Endodermal cell (in vitro differentiated cells): Measurements from ENCODE around the gene IGFBP1. TPM values are rescaled to one million over a fixed set of nuclear protein-coding genes. Genes with fewer than 3 reads are reported as not detected.

Experiments
- DNase-seq: peaks from one replicate; pipeline ENCODE4 v3.0.0-alpha.2; 2017
- H3K27ac ChIP-seq: 2 replicates; pipeline ENCODE4 v1.5.1; 2013; ENCODE audit warnings: mild to moderate bottlenecking, low read depth, low read length, moderate library complexity
- H3K27me3 ChIP-seq: 2 replicates; pipeline ENCODE4 v1.6.1; 2013; ENCODE audit warnings: mild to moderate bottlenecking, low read length, moderate library complexity; ENCODE audit not compliant: insufficient read depth, control insufficient read depth, poor library complexity, severe bottlenecking
- H3K36me3 ChIP-seq: 2 replicates; pipeline ENCODE4 v1.7.0; 2013; ENCODE audit warnings: mild to moderate bottlenecking, low read length, moderate library complexity; ENCODE audit not compliant: control insufficient read depth, insufficient read depth
- H3K4me1 ChIP-seq: one replicate; pipeline ENCODE4 v1.7.0; 2013; ENCODE audit warnings: low read length; ENCODE audit not compliant: control insufficient read depth, insufficient read depth
- H3K4me3 ChIP-seq: 2 replicates; pipeline ENCODE4 v1.5.1; 2013; ENCODE audit warnings: mild to moderate bottlenecking, low read length, moderate library complexity
- H3K9ac ChIP-seq: 2 replicates; pipeline ENCODE4 v1.6.1; 2013; ENCODE audit warnings: mild to moderate bottlenecking, low read length, moderate library complexity; ENCODE audit not compliant: poor library complexity, severe bottlenecking; ENCODE audit errors: extremely low read depth
- H3K9me3 ChIP-seq: 2 replicates; pipeline ENCODE4 v1.6.1; 2013; ENCODE audit warnings: mild to moderate bottlenecking, low read length, moderate library complexity; ENCODE audit not compliant: control insufficient read depth
- H3K27ac Mint-ChIP-seq: 2 replicates; pipeline ENCODE4 v1.8.0; 2020; ENCODE audit warnings: mixed read lengths
- H3K27me3 Mint-ChIP-seq: 2 replicates; pipeline ENCODE4 v1.8.0; 2021; ENCODE audit warnings: mild to moderate bottlenecking, mixed read lengths; ENCODE audit not compliant: insufficient read depth
- H3K36me3 Mint-ChIP-seq: 2 replicates; pipeline ENCODE4 v1.8.0; 2020; ENCODE audit warnings: low read depth, mixed read lengths
- H3K4me1 Mint-ChIP-seq: 2 replicates; pipeline ENCODE4 v1.8.0; 2020; ENCODE audit warnings: mixed read lengths
- H3K4me3 Mint-ChIP-seq: 2 replicates; pipeline ENCODE4 v1.8.0; 2020; ENCODE audit warnings: mild to moderate bottlenecking, moderate library complexity, mixed read lengths
- H3K9me3 Mint-ChIP-seq: 2 replicates; pipeline ENCODE4 v1.8.0; 2020; ENCODE audit warnings: mild to moderate bottlenecking, mixed read lengths
- CTCF ChIP-seq: fragments of 200-600 bp; sonication (generic); conservative IDR thresholded peaks from 2 replicates; pipeline ENCODE4 v1.5.0; 2021; ENCODE audit warnings: antibody characterized with exemption, mild to moderate bottlenecking
- WGBS, 2 experiments: methylation state at CpG; one replicate each; pipeline versions ENCODE4 v1.1.5 to v1.1.7; 2013; ENCODE audit warnings: missing lambda C conversion rate in 2 of 2, mixed read lengths in 1 of 2; ENCODE audit not compliant: insufficient coverage in 1 of 2, insufficient read length in 1 of 2; 5-methylcytosine and 5-hydroxymethylcytosine counted together
- total RNA-seq, 2 donors: library from RNA; stranded (reverse); fragmentation: NEBNext Ultra II Directional in 1 of 2; extraction: Animal tissue kit (Norgen Biotek cat#: 25700) in 1 of 2; gene quantifications; 2 replicates in 1 of 2; 3 replicates in 1 of 2; pipeline ENCODE4 v1.2.1, GENCODE V29; 2021

Gene IGFBP1
- total RNA-seq, 2 donors from 2014 or later = not detected

- Mint-ChIP-seq H3K27ac (no peak overlapping the region), H3K27me3 (peaks cover 11% of the 10 kb centered on the region), H3K4me3 (no peak overlapping the region), H3K9me3 (no peaks in the 10 kb centered on the region), H3K36me3 (no peaks in the 10 kb centered on the region), H3K4me1 (peaks cover 7% of the 10 kb centered on the region)
- no peak overlapping the region for H3K9ac ChIP-seq
- H3K4me3 ChIP-seq = no peak overlapping the region
- no peaks in the 10 kb centered on the region for H3K9me3 ChIP-seq
- no peak for TF ChIP-seq CTCF
- DNase-seq = no peak
- peaks cover 5% of the 10 kb centered on the region for H3K27me3 ChIP-seq
- H3K36me3 ChIP-seq = no peaks in the 10 kb centered on the region
- no peaks in the 10 kb centered on the region for H3K4me1 ChIP-seq
- no peak overlapping the region for H3K27ac ChIP-seq
Measured at GRCh38 chr7:45930967-45931366, 42.7 kb downstream of the IGFBP1 start.

- H3K9me3 Mint-ChIP-seq = peaks cover 5% of the 10 kb centered on the region
- H3K9me3 ChIP-seq = no peaks in the 10 kb centered on the region
- no peak overlapping the region for H3K9ac ChIP-seq
- no peak overlapping the region for H3K4me3 ChIP-seq
- H3K27me3 ChIP-seq = peaks cover 5% of the 10 kb centered on the region
- no peak for DNase-seq
- peaks cover 6% of the 10 kb centered on the region for H3K4me1 Mint-ChIP-seq
- no peak overlapping the region for H3K27ac Mint-ChIP-seq
- no peaks in the 10 kb centered on the region for H3K4me1 ChIP-seq
- no peak overlapping the region for H3K27ac ChIP-seq
- no peaks in the 10 kb centered on the region for H3K36me3 Mint-ChIP-seq
- H3K36me3 ChIP-seq = no peaks in the 10 kb centered on the region
- H3K4me3 Mint-ChIP-seq = no peak overlapping the region
- WGBS, 2 experiments = 74 to 75% methylated on average over 6 of the region's 6 CpGs
- no peak for TF ChIP-seq CTCF
- peaks cover 7% of the 10 kb centered on the region for H3K27me3 Mint-ChIP-seq
Measured at GRCh38 chr7:45937301-45937700, 49.0 kb downstream of the IGFBP1 start.

- H3K27ac Mint-ChIP-seq = no peak overlapping the region
- no peaks in the 10 kb centered on the region for H3K36me3 ChIP-seq
- peaks cover 5% of the 10 kb centered on the region for H3K9me3 Mint-ChIP-seq
- H3K9ac ChIP-seq = no peak overlapping the region
- DNase-seq = no peak
- no peaks in the 10 kb centered on the region for H3K4me1 ChIP-seq
- peaks cover 7% of the 10 kb centered on the region for H3K27me3 Mint-ChIP-seq
- no peaks in the 10 kb centered on the region for H3K36me3 Mint-ChIP-seq
- peaks cover 5% of the 10 kb centered on the region for H3K27me3 ChIP-seq
- 94% methylated on average over 2 of the region's 2 CpGs; no CpG with 5 or more reads in 1 of the 2 experiments for WGBS, 2 experiments
- H3K27ac ChIP-seq = no peak overlapping the region
- no peak overlapping the region for H3K4me3 ChIP-seq
- H3K9me3 ChIP-seq = no peaks in the 10 kb centered on the region
- peaks cover under 1% of the 10 kb centered on the region for H3K4me1 Mint-ChIP-seq
- TF ChIP-seq CTCF = no peak
- H3K4me3 Mint-ChIP-seq = no peak overlapping the region
Measured at GRCh38 chr7:45937862-45938261, 49.6 kb downstream of the IGFBP1 start.
